HS-27A (cell line): Measurements from ENCODE around the gene CUL7.
"Not testable (repeated sequence)": the region's sequence is repeated elsewhere in the genome, so short reads cannot be mapped to it uniquely, and the experiment has no call there.

Experiments used
- DNase-seq: peaks from one replicate; pipeline ENCODE4 v3.0.0-alpha.2; 2012; ENCODE audit warnings: low read depth, missing footprints

CUL7 gene

DNA sequence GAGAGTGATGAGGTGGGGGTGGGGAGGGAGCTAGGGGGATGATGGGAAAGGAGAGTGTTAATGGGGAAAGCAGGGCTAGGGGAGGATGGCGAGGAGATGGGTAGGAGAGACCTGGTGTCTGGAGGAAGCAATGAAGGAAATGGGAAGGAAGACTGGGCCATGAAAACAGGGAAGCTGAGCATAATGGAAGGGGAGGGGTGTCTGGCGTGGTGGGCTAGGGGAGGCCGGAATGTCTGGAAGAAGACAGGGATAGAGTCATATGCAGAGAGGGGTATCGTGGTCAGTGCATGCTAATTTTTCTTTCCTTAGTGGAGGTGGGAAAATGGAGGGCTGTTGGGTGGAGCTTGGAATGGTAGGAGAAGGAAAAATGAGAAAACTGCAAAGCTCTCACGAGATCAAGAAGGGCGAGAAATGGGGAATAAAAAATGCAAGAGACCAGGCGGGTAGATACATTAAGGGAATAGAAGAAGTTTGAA lies 39.2 kb downstream of the CUL7 start:
- DNase-seq: no peak

DNA sequence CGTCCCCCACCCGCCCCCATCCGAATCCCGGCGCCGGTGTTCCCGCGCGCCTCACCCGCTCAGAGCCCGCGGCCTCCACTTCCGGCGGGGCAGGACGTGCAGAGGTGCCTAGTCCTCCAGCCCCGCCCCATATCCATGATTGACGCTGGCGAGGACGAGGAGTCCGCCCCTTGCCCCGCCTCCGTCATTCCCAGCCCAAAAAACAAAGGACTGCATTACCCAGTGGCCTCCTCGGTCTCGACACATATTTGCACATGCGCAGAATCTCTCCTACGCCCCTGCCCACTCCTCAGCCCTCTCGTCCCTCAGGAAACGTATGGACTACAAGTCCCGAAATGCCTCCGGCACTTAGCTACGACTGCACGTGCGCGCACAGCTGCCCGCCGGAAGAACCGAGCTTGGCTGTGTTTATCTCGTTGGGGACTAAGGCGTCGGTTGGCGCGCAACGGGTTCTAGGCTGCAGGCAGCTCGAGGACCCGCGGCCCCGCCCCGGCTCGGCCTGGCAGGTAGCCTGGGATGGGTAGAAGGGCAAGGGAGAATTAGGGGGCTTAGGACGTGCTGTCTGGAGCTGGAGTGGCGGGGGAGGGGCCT lies 39.7 kb downstream of the CUL7 start, which contains the start of the genes KLHDC3 and MEA1:
KLHDC3 (plus strand) TSS at position 407 of the 591 bp plus-strand sequence. CDS start 2,944 bp downstream, outside the sequence.
MEA1 (minus strand) TSS at position 104 of the 591 bp plus-strand sequence. CDS start 133 bp downstream, outside the sequence.
- peak; percentile 100 for DNase-seq

GRCh38 chr6:43013097-43013842 lies 40.4 kb downstream of the CUL7 start:
- peak; percentile 31 for DNase-seq

DNA sequence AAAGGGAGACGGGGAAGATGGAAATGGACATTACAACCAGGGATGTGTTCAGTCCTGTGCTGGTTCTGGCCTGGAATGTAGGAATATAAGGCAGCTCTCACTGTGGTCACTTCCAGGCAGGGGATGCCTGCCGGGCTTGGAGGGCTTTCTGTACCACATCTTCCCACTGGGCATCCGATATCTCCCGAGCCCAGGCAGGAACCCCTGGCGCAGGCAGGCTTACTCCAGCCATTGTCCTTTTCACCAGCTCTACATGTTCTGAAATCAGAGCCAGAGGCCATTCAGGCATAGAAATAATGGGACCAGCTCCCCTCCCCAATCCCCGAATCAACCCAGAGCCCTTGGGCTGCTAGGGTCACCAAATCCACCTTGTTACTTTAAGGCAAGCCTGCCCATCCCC lies 41.3 kb downstream of the CUL7 start:
- no peak for DNase-seq

- no peak for DNase-seq
Measured at GRCh38 chr6:43011207-43011606, 42.4 kb downstream of the CUL7 start.

DNA sequence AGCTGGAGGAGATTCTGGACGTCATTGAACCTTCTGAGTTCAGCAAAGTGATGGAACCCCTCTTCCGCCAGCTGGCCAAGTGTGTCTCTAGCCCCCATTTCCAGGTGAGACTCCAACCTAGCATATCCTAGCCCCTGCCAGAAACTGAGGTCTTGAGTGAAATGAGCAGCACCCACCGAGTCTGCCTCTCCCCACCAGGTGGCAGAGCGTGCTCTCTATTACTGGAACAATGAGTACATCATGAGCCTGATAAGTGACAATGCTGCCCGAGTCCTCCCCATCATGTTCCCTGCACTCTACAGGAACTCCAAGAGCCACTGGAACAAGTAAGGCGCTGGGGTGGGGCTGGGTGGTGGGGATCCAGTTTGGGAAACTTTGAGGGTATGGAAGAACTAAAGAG lies 44.5 kb downstream of the CUL7 start:
- DNase-seq: no peak

- no peak for DNase-seq
Measured at GRCh38 chr6:43007126-43007525, 46.5 kb downstream of the CUL7 start.

- DNase-seq: no peak
Measured at GRCh38 chr6:43006251-43006650, 47.4 kb downstream of the CUL7 start.

DNA sequence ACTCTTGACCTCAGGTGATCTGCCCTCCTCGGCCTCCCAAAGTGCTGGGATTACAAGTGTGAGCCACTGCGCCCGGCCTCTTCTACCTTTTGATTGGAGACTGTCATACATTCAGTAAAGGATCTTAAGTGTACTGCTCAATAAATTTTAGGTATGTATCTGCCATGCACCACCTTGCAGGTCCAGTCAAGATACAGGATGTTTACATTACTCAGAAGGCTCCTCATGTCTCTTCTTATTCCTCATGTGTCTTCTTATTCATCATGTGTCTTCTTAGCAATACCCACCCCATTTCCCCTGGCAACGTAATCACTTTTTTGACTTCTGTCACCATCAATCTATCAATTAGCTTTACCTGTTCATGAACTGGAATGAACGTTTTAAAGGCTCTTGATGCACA lies 47.8 kb downstream of the CUL7 start:
- DNase-seq: no peak

GRCh38 chr6:43001843-43002242 lies 51.8 kb downstream of the CUL7 start:
- no peak for DNase-seq

DNA sequence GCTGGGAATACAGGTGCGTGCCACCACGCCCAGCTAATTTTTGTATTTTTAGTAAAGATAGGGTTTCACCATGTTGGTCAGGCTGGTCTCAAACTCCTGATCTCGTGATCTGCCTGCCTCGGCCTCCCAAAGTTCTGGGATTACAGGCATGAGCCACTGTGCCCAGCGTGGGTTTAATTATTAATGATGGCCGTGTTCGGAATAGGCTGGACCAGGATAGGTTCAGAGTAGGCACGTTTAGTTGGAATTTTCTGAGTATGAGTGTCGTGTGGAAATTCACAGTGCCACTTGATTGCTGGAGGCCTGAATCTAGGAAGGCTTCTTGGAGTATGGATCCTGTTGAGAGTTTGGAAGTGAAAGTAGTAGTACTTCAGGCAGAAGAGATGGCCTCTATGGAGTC lies 55.4 kb downstream of the CUL7 start:
- not testable (repeated sequence) for DNase-seq

DNA sequence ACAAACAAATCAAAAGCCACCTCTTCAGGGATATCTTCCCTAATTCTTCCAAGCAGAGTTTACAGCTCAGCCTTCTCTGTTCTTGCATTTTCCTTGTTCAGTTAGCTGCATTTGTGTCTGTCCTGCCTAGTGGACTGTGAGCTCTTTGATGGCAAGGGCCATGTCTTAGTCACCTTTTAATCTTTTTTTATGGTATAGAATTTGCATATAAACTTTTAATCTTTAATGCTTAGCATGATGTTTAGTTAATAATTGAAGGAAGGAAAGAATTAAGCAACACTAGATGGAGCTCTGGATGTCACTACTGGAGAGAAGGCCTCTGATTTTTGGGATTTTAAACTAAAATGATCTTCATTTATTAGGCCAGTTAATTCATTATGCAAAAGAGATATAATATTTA lies 57.1 kb downstream of the CUL7 start:
- DNase-seq: no peak

GRCh38 chr6:42993445-42993844 lies 60.2 kb downstream of the CUL7 start:
- no peak for DNase-seq

DNA sequence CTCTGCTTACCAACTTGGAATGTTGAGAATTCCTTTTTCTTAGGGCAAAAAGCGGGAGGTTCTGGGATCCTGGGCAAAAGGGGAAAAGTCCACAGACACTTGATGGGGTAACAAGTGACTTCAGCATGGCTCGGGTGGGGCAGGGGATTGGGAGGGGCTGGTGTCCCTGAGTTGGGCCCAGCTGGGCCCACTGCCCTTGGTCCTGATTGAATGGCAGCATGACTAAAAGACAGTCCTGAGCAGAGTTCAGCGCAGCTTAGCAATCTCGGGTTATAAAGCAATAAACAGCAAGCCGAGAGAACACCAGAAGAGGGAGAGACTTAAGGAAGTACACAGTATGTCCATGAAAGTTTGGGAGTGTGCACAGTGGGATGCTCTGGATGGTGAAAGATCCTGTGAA lies 63.7 kb downstream of the CUL7 start:
- DNase-seq: no peak

DNA sequence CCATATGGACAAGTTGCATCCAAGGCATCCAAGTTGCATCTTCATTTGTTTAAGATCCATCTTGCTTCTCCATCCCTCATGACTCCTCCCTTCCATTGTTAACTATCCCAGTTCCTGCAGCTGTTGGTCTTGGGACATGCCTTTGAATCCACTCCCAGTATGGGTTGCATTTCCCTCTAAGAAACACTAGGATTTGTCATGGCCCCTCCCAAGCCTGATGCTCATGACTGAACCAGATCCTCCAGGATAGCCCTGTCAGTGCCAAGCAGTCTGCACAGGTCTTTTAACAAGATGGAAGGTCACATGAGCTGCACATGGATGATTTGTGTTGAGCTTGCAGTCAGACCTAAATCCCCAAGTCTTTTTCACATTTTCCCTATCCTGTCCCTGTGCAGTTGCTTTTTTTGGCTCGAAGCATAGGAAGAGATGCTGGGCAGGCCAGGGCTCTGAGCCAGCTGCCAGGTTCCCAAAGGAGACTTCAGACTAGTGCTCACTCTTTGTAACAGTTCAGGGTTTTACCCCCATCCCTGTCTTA lies 65.1 kb downstream of the CUL7 start:
- DNase-seq: no peak
